HepG2 (cell line): ENCODE measurements around the gene ESPNL. TPM values are rescaled to one million over a fixed set of nuclear protein-coding genes. Genes with fewer than 3 reads are reported as not detected.
A peak's percentile ranks its signal among the peaks of the same experiment; 100 is the strongest.

Experiments used
- BRD4 ChIP-seq: sonication (generic); formaldehyde crosslinking; IDR thresholded peaks from 2 replicates; pipeline ENCODE4 v1.4.0; 2020; ENCODE audit warnings: missing genetic modification reagents
- CEBPG ChIP-seq: IDR thresholded peaks from 2 replicates; pipeline ENCODE4 v1.6.1; 2016
- FOSL2 ChIP-seq: sonication (generic); formaldehyde crosslinking; IDR thresholded peaks from 2 replicates; pipeline ENCODE4 v1.4.0; 2020; ENCODE audit warnings: missing genetic modification reagents
- HNRNPK ChIP-seq: fragments of 200-400 bp; formaldehyde crosslinking; IDR thresholded peaks from 2 replicates; pipeline ENCODE4 v1.6.1; 2018; ENCODE audit warnings: low read length, low read depth, moderate library complexity, mild to moderate bottlenecking; ENCODE audit not compliant: poor library complexity, severe bottlenecking
- MAX ChIP-seq: IDR thresholded peaks from 2 replicates; pipeline ENCODE4 v1.6.1; 2012; ENCODE audit warnings: inconsistent platforms
- MTF2 ChIP-seq: sonication (generic); formaldehyde crosslinking; IDR thresholded peaks from 2 replicates; pipeline ENCODE4 v1.5.0; 2020; ENCODE audit warnings: missing genetic modification reagents, borderline replicate concordance
- MXD1 ChIP-seq: sonication (generic); formaldehyde crosslinking; IDR thresholded peaks from 2 replicates; pipeline ENCODE4 v1.4.0; 2020; ENCODE audit warnings: mild to moderate bottlenecking, missing genetic modification reagents
- PCBP1 ChIP-seq: fragments of 200-400 bp; formaldehyde crosslinking; IDR thresholded peaks from 2 replicates; pipeline ENCODE4 v1.6.1; 2017; ENCODE audit warnings: mild to moderate bottlenecking, low read depth, low read length, borderline replicate concordance
- PHF21A ChIP-seq: sonication (generic); formaldehyde crosslinking; IDR thresholded peaks from 2 replicates; pipeline ENCODE4 v1.5.0; 2020; ENCODE audit warnings: mild to moderate bottlenecking, missing genetic modification reagents
- POGZ ChIP-seq: sonication (generic); formaldehyde crosslinking; IDR thresholded peaks from 2 replicates; pipeline ENCODE4 v1.4.0; 2020; ENCODE audit warnings: mild to moderate bottlenecking, missing genetic modification reagents
- RFX3 ChIP-seq: IDR thresholded peaks from 2 replicates; pipeline ENCODE4 v1.6.1; 2016; ENCODE audit warnings: missing biosample characterization, missing genetic modification reagents
- SAP130 ChIP-seq: IDR thresholded peaks from 2 replicates; pipeline ENCODE4 v1.6.1; 2016; ENCODE audit warnings: low read depth
- SMAD3 ChIP-seq: sonication (generic); formaldehyde crosslinking; IDR thresholded peaks from 2 replicates; pipeline ENCODE4 v1.4.0; 2020; ENCODE audit warnings: missing genetic modification reagents
- STAG1 ChIP-seq: sonication (generic); formaldehyde crosslinking; IDR thresholded peaks from 2 replicates; pipeline ENCODE4 v1.4.0; 2020; ENCODE audit warnings: missing genetic modification reagents
- TFDP1 ChIP-seq: IDR thresholded peaks from 2 replicates; pipeline ENCODE4 v1.6.1; 2016; ENCODE audit warnings: missing compliant biosample characterization, missing genetic modification reagents, borderline replicate concordance
- THAP9 ChIP-seq: sonication (generic); formaldehyde crosslinking; IDR thresholded peaks from 2 replicates; pipeline ENCODE4; 2020; ENCODE audit warnings: missing genetic modification reagents, mild to moderate bottlenecking, borderline replicate concordance
- ZNF280B ChIP-seq: sonication (generic); formaldehyde crosslinking; IDR thresholded peaks from 2 replicates; pipeline ENCODE4 v1.5.0; 2020; ENCODE audit warnings: missing genetic modification reagents, mild to moderate bottlenecking, borderline replicate concordance
- ZNF331 ChIP-seq: sonication (generic); formaldehyde crosslinking; IDR thresholded peaks from 2 replicates; pipeline ENCODE4 v1.4.0; 2020; ENCODE audit warnings: missing genetic modification reagents
- ZNF562 ChIP-seq: sonication (generic); formaldehyde crosslinking; IDR thresholded peaks from 2 replicates; pipeline ENCODE4 v1.8.0; 2022; ENCODE audit warnings: missing genetic modification reagents, borderline replicate concordance
- ZNF605 ChIP-seq: sonication (generic); formaldehyde crosslinking; IDR thresholded peaks from 2 replicates; pipeline ENCODE4 v1.8.0; 2022; ENCODE audit warnings: mild to moderate bottlenecking, missing genetic modification reagents
- ZNF740 ChIP-seq: sonication (generic); formaldehyde crosslinking; IDR thresholded peaks from 2 replicates; pipeline ENCODE4 v1.4.0; 2020; ENCODE audit warnings: missing genetic modification reagents
- polyA plus RNA-seq, 8 experiments: library from polyadenylated mRNA; depleted of rRNA in 3 of 8; stranded (reverse) in 7 of 8; unstranded in 1 of 8; fragments of >200 nt; fragmentation: Illumina TruSeq in 4 of 8; extraction: Trizol in 4 of 8; gene quantifications; 2 replicates each; pipeline versions ENCODE4 v1.2.1 to v1.2.3, GENCODE V29; 2011 to 2016; ENCODE audit warnings: low read depth in 4 of 8, missing spikeins in 1 of 8, mixed read lengths in 1 of 8; ENCODE audit not compliant: insufficient read depth in 1 of 8
- total RNA-seq, 5 experiments: library from RNA; depleted of rRNA; stranded (reverse); fragments of >200 nt; fragmentation: Illumina TruSeq; extraction: Trizol; gene quantifications; 2 replicates each; pipeline ENCODE4 v1.2.3, GENCODE V29; 2016; ENCODE audit warnings: low read depth in 1 of 5

The ESPNL gene
- total and polyA plus RNA-seq, 2 of the 13 experiments (the other 11 are each of a cell fraction or from before 2014, with no cell fraction given): 0.45 to 0.80 TPM

- peak; percentile 93 for TF ChIP-seq TFDP1 (CRISPR knock-in tag)
- no peak for TF ChIP-seq RFX3
- 0 out of 2 replicates have a peak, but pooled peaks have one; percentile 24 for TF ChIP-seq MXD1
- TF ChIP-seq CEBPG (CRISPR knock-in tag): no peak
- 0 out of 2 replicates have a peak, but pooled peaks have one; percentile 11 for TF ChIP-seq STAG1 (CRISPR knock-in tag)
- 0 out of 2 replicates have a peak, but pooled peaks have one; percentile 17 for TF ChIP-seq ZNF280B
- TF ChIP-seq ZNF740: peak; percentile 56; the same call in 1 of the 2 replicates
- TF ChIP-seq HNRNPK: peak; percentile 77
- no peak for TF ChIP-seq ZNF605 (CRISPR knock-in tag)
- TF ChIP-seq PHF21A (CRISPR knock-in tag): no peak
- TF ChIP-seq POGZ: no peak
- TF ChIP-seq PCBP1: peak; percentile 37; the same call in 1 of the 2 replicates
- TF ChIP-seq MTF2: 0 out of 2 replicates have a peak, but pooled peaks have one; percentile 65
- TF ChIP-seq THAP9: no peak
- peak; percentile 31; the same call in 1 of the 2 replicates for TF ChIP-seq ZNF331 (CRISPR knock-in tag)
- peak; percentile 62; the same call in 1 of the 2 replicates for TF ChIP-seq ZNF562 (CRISPR knock-in tag)
- TF ChIP-seq FOSL2: no peak
- no peak for TF ChIP-seq BRD4 (CRISPR knock-in tag)
- TF ChIP-seq SAP130 (CRISPR knock-in tag): peak; percentile 37; the same call in 1 of the 2 replicates
- TF ChIP-seq SMAD3 (CRISPR knock-in tag): no peak
- TF ChIP-seq MAX: peak; percentile 76
Observed at GRCh38 chr2:238158509-238159070, 58.5 kb downstream of the ESPNL start, which contains the start of gene ERFE (continued).
